Coronary artery (tissue), 2 donors: ENCODE data around the gene SYDE1.
A peak's percentile ranks its signal among the peaks of the same experiment; 100 is the strongest.

ENCODE experiments used
- DNase-seq: peaks from one replicate; pipeline ENCODE4 v3.0.0-alpha.2; 2017; ENCODE audit warnings: low spot score
- H3K27ac ChIP-seq, 2 donors: fragments of 200-600 bp; sonication (generic); one replicate each; pipeline ENCODE4 v1.5.1; 2016 to 2019
- H3K4me3 ChIP-seq: fragments of 200-600 bp; sonication (generic); 2 replicates; pipeline ENCODE4 v1.5.1; 2016; ENCODE audit warnings: mild to moderate bottlenecking, moderate library complexity
- CTCF ChIP-seq: fragments of 200-600 bp; sonication (generic); IDR thresholded peaks from one replicate; pipeline ENCODE4 v1.5.1; 2019; ENCODE audit warnings: antibody characterized with exemption

The SYDE1 gene

GRCh38 chr19:15144046-15144646 is 36.9 kb downstream of the SYDE1 start:
- DNase-seq = no peak
- H3K4me3 ChIP-seq = no peak overlapping the region
- no peak for TF ChIP-seq CTCF
- H3K27ac ChIP-seq = no peak overlapping the region

- no peak for TF ChIP-seq CTCF
- no peak overlapping the region for H3K27ac ChIP-seq
- no peak overlapping the region for H3K4me3 ChIP-seq
- no peak for DNase-seq
Observed at GRCh38 chr19:15147090-15147489, 39.9 kb downstream of the SYDE1 start.

GRCh38 chr19:15149737-15150136 is 42.5 kb downstream of the SYDE1 start:
- no peak for DNase-seq
- no peak for TF ChIP-seq CTCF
- Histone ChIP-seq H3K27ac (no peak overlapping the region), H3K4me3 (no peak overlapping the region)

GRCh38 chr19:15154002-15154612 is 46.9 kb downstream of the SYDE1 start:
- TF ChIP-seq CTCF = peak; percentile 17
- no peak for DNase-seq
- no peak overlapping the region for H3K4me3 ChIP-seq
- H3K27ac ChIP-seq = no peak overlapping the region

GRCh38 chr19:15155296-15155695 is 48.1 kb downstream of the SYDE1 start:
- TF ChIP-seq CTCF = no peak
- Histone ChIP-seq H3K27ac (no peak overlapping the region), H3K4me3 (no peak overlapping the region)
- DNase-seq = no peak

GRCh38 chr19:15156391-15156790 is 49.2 kb downstream of the SYDE1 start:
- no peak for DNase-seq
- no peak overlapping the region for H3K27ac ChIP-seq
- no peak overlapping the region for H3K4me3 ChIP-seq

More at GRCh38 chr19:15156391-15156790, 49.2 kb downstream of the SYDE1 start:
- TF ChIP-seq CTCF = no peak
